HL-60 (cell line): ENCODE data around the gene MED16.

Source experiments
- DNase-seq, 2 experiments: peaks; one replicate each; pipeline ENCODE4 v3.0.0-alpha.2; 2010 to 2020; ENCODE audit warnings: low read depth in 1 of 2, low spot score in 1 of 2
- H3K27ac ChIP-seq: fragments of 250-450 bp; sonication (Bioruptor Pico); replicated peaks from 2 replicates; pipeline ENCODE4 v1.5.1; 2020; ENCODE audit warnings: mild to moderate bottlenecking, moderate library complexity
- H3K27me3 ChIP-seq: fragments of 250-450 bp; sonication (Bioruptor Pico); 2 replicates; pipeline ENCODE4 v1.5.1; 2021; ENCODE audit warnings: mild to moderate bottlenecking, moderate library complexity; ENCODE audit not compliant: insufficient read depth, poor library complexity, severe bottlenecking
- H3K4me3 ChIP-seq: replicated peaks from 2 replicates; pipeline ENCODE4 v1.5.1; 2011; ENCODE audit warnings: mild to moderate bottlenecking, control low read depth, low read length; ENCODE audit not compliant: insufficient read depth
- CTCF ChIP-seq: IDR thresholded peaks from one replicate; pipeline ENCODE4 v1.5.1; 2011; ENCODE audit warnings: low read length, control low read depth, inconsistent platforms; ENCODE audit not compliant: insufficient read depth
- GABPA ChIP-seq: IDR thresholded peaks from 2 replicates; pipeline ENCODE4 v1.6.1; 2012; ENCODE audit warnings: low read depth
- POLR2AphosphoS5 ChIP-seq: IDR thresholded peaks from 2 replicates; pipeline ENCODE4 v1.6.1; 2012; ENCODE audit warnings: low read depth
- SPI1 ChIP-seq: IDR thresholded peaks from 2 replicates; pipeline ENCODE4 v1.6.1; 2012; ENCODE audit warnings: low read depth, mild to moderate bottlenecking, borderline replicate concordance
- long read RNA-seq: library from polyadenylated mRNA; unstranded; transcript quantifications from one replicate; pipeline ENCODE4 v2.0.0, GENCODE V29; 2020
- TF ChIP-seq, protein P1 (sequence below): IDR thresholded peaks from 2 replicates; pipeline ENCODE4 v1.6.1; 2012; ENCODE audit warnings: low read depth; ENCODE audit not compliant: insufficient replicate concordance

The MED16 gene
- long read RNA-seq, transcript MED16-204 (15 exons, 3,420 nt): major isoform, 252 of 348 reads
- long read RNA-seq, partial matches to known transcripts: 16 of 348 reads
- long read RNA-seq, other reads (novel, unspliced or antisense): 79 of 348 reads

- Histone ChIP-seq H3K27ac (peak within 1 kb of the TSS; percentile 95), H3K4me3 (peak within 1 kb of the TSS; percentile 90), H3K27me3 (no peaks in the 10 kb centered on the region)
- DNase-seq: peak; percentile 84 to 92
- TF ChIP-seq CTCF (no peak), GABPA (no peak), POLR2AphosphoS5 (peak; percentile 37; the same call in 1 of the 2 replicates), SPI1 (no peak)
- TF ChIP-seq, protein P1, sequence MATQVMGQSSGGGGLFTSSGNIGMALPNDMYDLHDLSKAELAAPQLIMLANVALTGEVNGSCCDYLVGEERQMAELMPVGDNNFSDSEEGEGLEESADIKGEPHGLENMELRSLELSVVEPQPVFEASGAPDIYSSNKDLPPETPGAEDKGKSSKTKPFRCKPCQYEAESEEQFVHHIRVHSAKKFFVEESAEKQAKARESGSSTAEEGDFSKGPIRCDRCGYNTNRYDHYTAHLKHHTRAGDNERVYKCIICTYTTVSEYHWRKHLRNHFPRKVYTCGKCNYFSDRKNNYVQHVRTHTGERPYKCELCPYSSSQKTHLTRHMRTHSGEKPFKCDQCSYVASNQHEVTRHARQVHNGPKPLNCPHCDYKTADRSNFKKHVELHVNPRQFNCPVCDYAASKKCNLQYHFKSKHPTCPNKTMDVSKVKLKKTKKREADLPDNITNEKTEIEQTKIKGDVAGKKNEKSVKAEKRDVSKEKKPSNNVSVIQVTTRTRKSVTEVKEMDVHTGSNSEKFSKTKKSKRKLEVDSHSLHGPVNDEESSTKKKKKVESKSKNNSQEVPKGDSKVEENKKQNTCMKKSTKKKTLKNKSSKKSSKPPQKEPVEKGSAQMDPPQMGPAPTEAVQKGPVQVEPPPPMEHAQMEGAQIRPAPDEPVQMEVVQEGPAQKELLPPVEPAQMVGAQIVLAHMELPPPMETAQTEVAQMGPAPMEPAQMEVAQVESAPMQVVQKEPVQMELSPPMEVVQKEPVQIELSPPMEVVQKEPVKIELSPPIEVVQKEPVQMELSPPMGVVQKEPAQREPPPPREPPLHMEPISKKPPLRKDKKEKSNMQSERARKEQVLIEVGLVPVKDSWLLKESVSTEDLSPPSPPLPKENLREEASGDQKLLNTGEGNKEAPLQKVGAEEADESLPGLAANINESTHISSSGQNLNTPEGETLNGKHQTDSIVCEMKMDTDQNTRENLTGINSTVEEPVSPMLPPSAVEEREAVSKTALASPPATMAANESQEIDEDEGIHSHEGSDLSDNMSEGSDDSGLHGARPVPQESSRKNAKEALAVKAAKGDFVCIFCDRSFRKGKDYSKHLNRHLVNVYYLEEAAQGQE: peak; percentile 13
Observed at GRCh38 chr19:892894-893689, at the start of gene MED16, which contains the start of gene RNU6-9. MED16 (minus strand) TSS chr19:893187; CDS start chr19:891131, 2,056 bp downstream. RNU6-9 (plus strand) TSS chr19:893484.

- no peaks in the 10 kb centered on the region for H3K27me3 ChIP-seq
- no peak overlapping the region for H3K27ac ChIP-seq
- TF ChIP-seq GABPA (no peak), CTCF (no peak), POLR2AphosphoS5 (no peak), SPI1 (no peak)
- TF ChIP-seq, protein P1: no peak
- no peak overlapping the region for H3K4me3 ChIP-seq
- no peak for DNase-seq
Observed at GRCh38 chr19:942133-942645, 49.2 kb upstream of the MED16 start.

DNA sequence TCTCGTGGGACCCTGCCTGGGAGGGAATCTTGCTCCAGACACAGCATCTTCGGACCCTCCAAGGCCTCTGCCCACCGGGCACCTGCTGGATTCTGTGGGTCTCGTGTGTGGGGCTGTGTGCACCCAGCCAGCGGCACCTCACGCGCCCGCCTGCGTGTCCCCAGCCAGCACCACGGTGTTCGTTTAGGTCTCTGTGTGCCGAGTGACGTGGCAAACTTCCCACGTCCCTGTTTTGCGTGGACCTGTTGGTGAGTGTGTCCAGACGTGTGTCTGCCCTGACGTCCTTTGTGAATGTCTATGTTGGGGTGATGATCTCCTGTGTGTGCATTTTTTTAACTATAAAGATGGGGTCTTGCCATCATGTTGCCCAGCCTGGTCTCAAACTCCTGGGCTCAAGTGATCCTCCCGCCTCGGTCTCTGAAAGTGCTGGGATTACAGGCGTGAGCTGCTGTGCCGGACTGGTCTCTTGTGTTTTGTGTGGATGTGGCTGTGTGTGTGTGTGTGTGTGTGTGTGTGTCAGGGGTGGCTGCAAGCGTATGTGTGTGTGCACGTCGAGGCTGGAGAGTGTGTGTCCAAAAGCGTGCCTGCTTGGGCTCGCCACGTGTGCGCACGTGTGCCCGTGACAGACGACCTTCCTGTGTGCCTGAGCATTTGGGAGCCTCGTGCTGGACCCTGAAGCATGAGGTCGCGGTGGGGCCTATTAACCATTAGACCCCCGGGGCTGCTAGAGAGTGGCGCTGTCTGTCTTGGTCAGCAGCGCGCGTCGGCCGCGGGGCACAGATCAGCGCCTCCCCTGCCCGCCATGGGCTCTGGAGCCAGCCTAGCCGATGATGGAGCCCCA, 48.5 kb upstream of the MED16 start:
- H3K27me3 ChIP-seq: no peaks in the 10 kb centered on the region
- no peak for DNase-seq
- no peak overlapping the region for H3K27ac ChIP-seq
- H3K4me3 ChIP-seq: no peak overlapping the region
- no peak for TF ChIP-seq GABPA
- TF ChIP-seq SPI1: no peak
- TF ChIP-seq, protein P1: no peak
- no peak for TF ChIP-seq CTCF
- TF ChIP-seq POLR2AphosphoS5: no peak
